ENCODE measurements around the gene IGSF10.
A peak's percentile ranks its signal among the peaks of the same experiment; 100 is the strongest.
"Not testable (repeated sequence)": the region's sequence is repeated elsewhere in the genome, so short reads cannot be mapped to it uniquely, and the experiment has no call there.

The IGSF10 gene

GRCh38 chr3:151460774-151461450 lies at the start of gene IGSF10:
IGSF10 (minus strand) TSS chr3:151461061; CDS start chr3:151458709, 2,352 bp downstream.
- Histone ChIP-seq H3K9me3 (ENCODE audit: control insufficient read depth, insufficient read depth, low read length) (no peaks in the 10 kb centered on the region), H3K9ac (ENCODE audit: low read depth, low read length) (peak within 1 kb of the TSS; percentile 74), H3K4me1 (ENCODE audit: insufficient read depth, low read length) (no peaks in the 10 kb centered on the region), H3K36me3 (ENCODE audit: insufficient read depth, low read length) (no peaks in the 10 kb centered on the region)

GRCh38 chr3:151509468-151510135 lies 48.7 kb upstream of the IGSF10 start:
- H3K4me1 ChIP-seq (ENCODE audit: insufficient read depth, low read length); H3K9me3 ChIP-seq (ENCODE audit: control insufficient read depth, insufficient read depth, low read length); H3K9ac ChIP-seq (ENCODE audit: low read depth, low read length); H3K36me3 ChIP-seq (ENCODE audit: insufficient read depth, low read length): not testable (repeated sequence)

- no peaks in the 10 kb centered on the region for H3K9me3 ChIP-seq (ENCODE audit: control insufficient read depth, insufficient read depth, low read length)
- H3K9ac ChIP-seq (ENCODE audit: low read depth, low read length): no peak overlapping the region
- peaks cover 10% of the 10 kb centered on the region; the same call in 1 of the 2 replicates for H3K4me1 ChIP-seq (ENCODE audit: insufficient read depth, low read length)
- no peaks in the 10 kb centered on the region for H3K36me3 ChIP-seq (ENCODE audit: insufficient read depth, low read length)
Measured at GRCh38 chr3:151504606-151505005, 43.7 kb upstream of the IGSF10 start.

GRCh38 chr3:151503074-151503473 lies 42.2 kb upstream of the IGSF10 start:
- Histone ChIP-seq H3K36me3 (ENCODE audit: insufficient read depth, low read length) (no peaks in the 10 kb centered on the region), H3K9me3 (ENCODE audit: control insufficient read depth, insufficient read depth, low read length) (no peaks in the 10 kb centered on the region), H3K4me1 (ENCODE audit: insufficient read depth, low read length) (peaks cover 10% of the 10 kb centered on the region; the same call in 1 of the 2 replicates), H3K9ac (ENCODE audit: low read depth, low read length) (no peak overlapping the region)

GRCh38 chr3:151501923-151502632 lies 41.2 kb upstream of the IGSF10 start:
- H3K4me1 ChIP-seq (ENCODE audit: insufficient read depth, low read length): peaks cover 10% of the 10 kb centered on the region; the same call in 1 of the 2 replicates
- no peaks in the 10 kb centered on the region for H3K9me3 ChIP-seq (ENCODE audit: control insufficient read depth, insufficient read depth, low read length)
- no peak overlapping the region for H3K9ac ChIP-seq (ENCODE audit: low read depth, low read length)
- H3K36me3 ChIP-seq (ENCODE audit: insufficient read depth, low read length): no peaks in the 10 kb centered on the region

- Histone ChIP-seq H3K9me3 (ENCODE audit: control insufficient read depth, insufficient read depth, low read length) (no peaks in the 10 kb centered on the region), H3K4me1 (ENCODE audit: insufficient read depth, low read length) (peaks cover 10% of the 10 kb centered on the region; the same call in 1 of the 2 replicates), H3K9ac (ENCODE audit: low read depth, low read length) (no peak overlapping the region), H3K36me3 (ENCODE audit: insufficient read depth, low read length) (no peaks in the 10 kb centered on the region)
Measured at GRCh38 chr3:151501171-151501922, 40.5 kb upstream of the IGSF10 start.

GRCh38 chr3:151499168-151499567 lies 38.3 kb upstream of the IGSF10 start:
- H3K4me1 ChIP-seq (ENCODE audit: insufficient read depth, low read length): peaks cover 10% of the 10 kb centered on the region; the same call in 1 of the 2 replicates
- H3K36me3 ChIP-seq (ENCODE audit: insufficient read depth, low read length): no peaks in the 10 kb centered on the region
- H3K9ac ChIP-seq (ENCODE audit: low read depth, low read length): no peak overlapping the region
- no peaks in the 10 kb centered on the region for H3K9me3 ChIP-seq (ENCODE audit: control insufficient read depth, insufficient read depth, low read length)

GRCh38 chr3:151491525-151491924 lies 30.7 kb upstream of the IGSF10 start:
- Histone ChIP-seq H3K9me3 (ENCODE audit: control insufficient read depth, insufficient read depth, low read length) (no peaks in the 10 kb centered on the region; the same call in 1 of the 2 replicates), H3K36me3 (ENCODE audit: insufficient read depth, low read length) (no peaks in the 10 kb centered on the region), H3K9ac (ENCODE audit: low read depth, low read length) (no peak overlapping the region), H3K4me1 (ENCODE audit: insufficient read depth, low read length) (no peaks in the 10 kb centered on the region)

GRCh38 chr3:151487833-151488232 lies 27.0 kb upstream of the IGSF10 start:
- H3K36me3 ChIP-seq (ENCODE audit: insufficient read depth, low read length); H3K9ac ChIP-seq (ENCODE audit: low read depth, low read length); H3K9me3 ChIP-seq (ENCODE audit: control insufficient read depth, insufficient read depth, low read length); H3K4me1 ChIP-seq (ENCODE audit: insufficient read depth, low read length): not testable (repeated sequence)

GRCh38 chr3:151483961-151484520 lies 23.2 kb upstream of the IGSF10 start:
- no peak overlapping the region for H3K9ac ChIP-seq (ENCODE audit: low read depth, low read length)
- no peaks in the 10 kb centered on the region for H3K4me1 ChIP-seq (ENCODE audit: insufficient read depth, low read length)
- H3K36me3 ChIP-seq (ENCODE audit: insufficient read depth, low read length): no peaks in the 10 kb centered on the region
- no peaks in the 10 kb centered on the region for H3K9me3 ChIP-seq (ENCODE audit: control insufficient read depth, insufficient read depth, low read length)

GRCh38 chr3:151483488-151483887 lies 22.6 kb upstream of the IGSF10 start:
- Histone ChIP-seq H3K4me1 (ENCODE audit: insufficient read depth, low read length) (peaks cover 3% of the 10 kb centered on the region; the same call in 1 of the 2 replicates), H3K9ac (ENCODE audit: low read depth, low read length) (no peak overlapping the region), H3K36me3 (ENCODE audit: insufficient read depth, low read length) (no peaks in the 10 kb centered on the region), H3K9me3 (ENCODE audit: control insufficient read depth, insufficient read depth, low read length) (no peaks in the 10 kb centered on the region)

- no peak overlapping the region for H3K9ac ChIP-seq (ENCODE audit: low read depth, low read length)
- no peaks in the 10 kb centered on the region for H3K9me3 ChIP-seq (ENCODE audit: control insufficient read depth, insufficient read depth, low read length)
- H3K36me3 ChIP-seq (ENCODE audit: insufficient read depth, low read length): no peaks in the 10 kb centered on the region
- H3K4me1 ChIP-seq (ENCODE audit: insufficient read depth, low read length): peaks cover 18% of the 10 kb centered on the region; the same call in 1 of the 2 replicates
Measured at GRCh38 chr3:151480492-151480891, 19.6 kb upstream of the IGSF10 start.

GRCh38 chr3:151479452-151479851 lies 18.6 kb upstream of the IGSF10 start:
- Histone ChIP-seq H3K36me3 (ENCODE audit: insufficient read depth, low read length) (no peaks in the 10 kb centered on the region), H3K4me1 (ENCODE audit: insufficient read depth, low read length) (peaks cover 18% of the 10 kb centered on the region; the same call in 1 of the 2 replicates), H3K9me3 (ENCODE audit: control insufficient read depth, insufficient read depth, low read length) (no peaks in the 10 kb centered on the region), H3K9ac (ENCODE audit: low read depth, low read length) (no peak overlapping the region)

- Histone ChIP-seq H3K4me1 (ENCODE audit: insufficient read depth, low read length) (peaks cover 18% of the 10 kb centered on the region; the same call in 1 of the 2 replicates), H3K36me3 (ENCODE audit: insufficient read depth, low read length) (no peaks in the 10 kb centered on the region), H3K9ac (ENCODE audit: low read depth, low read length) (no peak overlapping the region), H3K9me3 (ENCODE audit: control insufficient read depth, insufficient read depth, low read length) (no peaks in the 10 kb centered on the region)
Measured at GRCh38 chr3:151478335-151478697, 17.5 kb upstream of the IGSF10 start.

All from ES-I3 (cell line).